ENCODE measurements around the gene MYL12A.

DNA sequence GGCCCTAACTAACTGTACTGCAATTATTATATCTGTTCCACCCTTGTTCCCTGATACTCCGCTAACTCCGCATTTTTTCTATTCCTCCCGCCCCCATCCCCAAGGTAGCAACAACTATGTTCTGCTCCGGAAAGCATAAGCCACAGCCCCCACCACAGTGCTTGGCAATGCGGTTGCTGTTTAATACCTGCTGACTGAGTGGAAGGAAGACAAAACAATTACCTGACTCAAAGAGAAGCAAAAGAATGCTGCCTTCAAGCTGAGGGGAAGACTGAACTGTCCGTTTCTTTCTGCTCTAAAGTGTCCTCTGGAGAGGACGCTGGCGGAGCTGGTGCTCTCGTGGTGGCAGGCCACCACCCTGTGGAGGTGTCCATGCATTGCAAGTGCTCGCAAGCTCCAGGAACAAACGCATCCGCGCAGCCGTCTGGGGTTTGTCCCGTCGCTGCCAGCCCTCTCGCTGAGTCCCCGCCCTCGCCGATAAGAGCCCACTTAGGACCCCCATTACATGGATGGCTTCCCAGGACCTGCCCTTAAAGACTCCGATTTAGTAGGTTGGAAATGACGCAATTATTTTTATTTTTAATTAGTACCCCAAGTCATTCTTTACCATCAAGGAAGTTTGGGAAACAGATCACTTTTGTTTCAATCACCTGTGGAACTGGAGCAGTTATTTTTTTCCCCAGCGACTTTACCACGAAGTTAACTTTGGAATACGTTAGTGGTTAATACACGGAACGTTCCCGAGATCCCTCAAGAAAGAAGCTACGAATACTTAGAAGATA is 1.6 kb upstream of the MYL12A start:
- peak in 1 of 2 donors; percentile 8 for TF ChIP-seq POLR2A (IDR thresholded peaks at IDR 0.05)
- TF ChIP-seq, protein P1, sequence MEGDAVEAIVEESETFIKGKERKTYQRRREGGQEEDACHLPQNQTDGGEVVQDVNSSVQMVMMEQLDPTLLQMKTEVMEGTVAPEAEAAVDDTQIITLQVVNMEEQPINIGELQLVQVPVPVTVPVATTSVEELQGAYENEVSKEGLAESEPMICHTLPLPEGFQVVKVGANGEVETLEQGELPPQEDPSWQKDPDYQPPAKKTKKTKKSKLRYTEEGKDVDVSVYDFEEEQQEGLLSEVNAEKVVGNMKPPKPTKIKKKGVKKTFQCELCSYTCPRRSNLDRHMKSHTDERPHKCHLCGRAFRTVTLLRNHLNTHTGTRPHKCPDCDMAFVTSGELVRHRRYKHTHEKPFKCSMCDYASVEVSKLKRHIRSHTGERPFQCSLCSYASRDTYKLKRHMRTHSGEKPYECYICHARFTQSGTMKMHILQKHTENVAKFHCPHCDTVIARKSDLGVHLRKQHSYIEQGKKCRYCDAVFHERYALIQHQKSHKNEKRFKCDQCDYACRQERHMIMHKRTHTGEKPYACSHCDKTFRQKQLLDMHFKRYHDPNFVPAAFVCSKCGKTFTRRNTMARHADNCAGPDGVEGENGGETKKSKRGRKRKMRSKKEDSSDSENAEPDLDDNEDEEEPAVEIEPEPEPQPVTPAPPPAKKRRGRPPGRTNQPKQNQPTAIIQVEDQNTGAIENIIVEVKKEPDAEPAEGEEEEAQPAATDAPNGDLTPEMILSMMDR (IDR thresholded peaks at IDR 0.05 in 4 of 5, conservative IDR thresholded peaks at IDR 0.05 in 1 of 5) = peak in 4 of 5 experiments; percentile 90 to 98 (median 96)
